Uterine smooth muscle cell (primary cell): ENCODE results near the gene TP53I3. TPM values are rescaled to one million over a fixed set of nuclear protein-coding genes. Genes with fewer than 3 reads are reported as not detected.

Experiments
- total RNA-seq: library from RNA; depleted of rRNA; stranded (reverse); fragments of >200 nt; gene quantifications from 2 replicates; pipeline ENCODE4 v1.2.3, GENCODE V29; 2014

Gene TP53I3
- total RNA-seq, result 31.3 and 65.1 TPM in 2 replicates

GRCh38 chr2:24084386-24085199 is at the start of gene TP53I3:
TSS of gene TP53I3 (minus strand) at chr2:24084834. CDS start at chr2:24084326, 508 bp downstream.

GRCh38 chr2:24123195-24123921 is 38.7 kb upstream of the TP53I3 start, which contains the start of the genes FAM228B and PFN4:
TSS of gene FAM228B (plus strand) at chr2:24123469. CDS start at chr2:24124362, 893 bp downstream.
TSS of gene PFN4 (minus strand) at chr2:24123334. CDS start at chr2:24122535, 799 bp downstream.

GRCh38 chr2:24075915-24076848 is 8.5 kb downstream of the TP53I3 start, which contains the start of gene SF3B6:
TSS of gene SF3B6 (minus strand) at chr2:24076326. CDS start at chr2:24076229, 97 bp downstream.

GRCh38 chr2:24049485-24050021 is 35.1 kb downstream of the TP53I3 start, which contains the start of gene FKBP1B:
TSS of gene FKBP1B (plus strand) at chr2:24049741. CDS start at chr2:24049850, 109 bp downstream.

GRCh38 chr2:24046930-24047702 is 37.5 kb downstream of the TP53I3 start, which contains the start of gene WDCP:
TSS of gene WDCP (minus strand) at chr2:24047391. CDS start at chr2:24039494, 7,897 bp downstream.

Other genes starting within 250 kb of the TP53I3 start
- 12.0 and 15.4 TPM in 2 replicates for gene ATAD2B, start 157.7 kb downstream of the TP53I3 start, total RNA-seq
- 11.6 and 13.9 TPM in 2 replicates for gene UBXN2A, start 144.4 kb downstream of the TP53I3 start, total RNA-seq
- under 0.01 and 0.11 TPM in 2 replicates for gene MFSD2B, start 74.7 kb downstream of the TP53I3 start, total RNA-seq
- 9.0 and 12.1 TPM in 2 replicates for gene WDCP, start 37.4 kb downstream of the TP53I3 start, total RNA-seq
- 6.6 and 10.9 TPM in 2 replicates for gene FKBP1B, start 35.1 kb downstream of the TP53I3 start, total RNA-seq
- 139 and 147 TPM in 2 replicates for gene SF3B6, start 8.5 kb downstream of the TP53I3 start, total RNA-seq
- 0.33 and 0.62 TPM in 2 replicates for gene PFN4, start 38.5 kb upstream of the TP53I3 start, total RNA-seq
- gene FAM228B, start 38.6 kb upstream of the TP53I3 start, total RNA-seq, result 6.6 and 11.0 TPM in 2 replicates
- under 0.01 and 0.11 TPM in 2 replicates for gene FAM228A, start 90.2 kb upstream of the TP53I3 start, total RNA-seq